Measurements from ENCODE around the gene ANGPTL7.

GRCh38 chr1:11197359-11197758 is 8.2 kb downstream of the ANGPTL7 start:
- TF ChIP-seq GLIS3 (CRISPR knock-in tag; IDR thresholded peaks at IDR 0.05), result no peak
- no peak for TF ChIP-seq ZFP30 (CRISPR knock-in tag; IDR thresholded peaks at IDR 0.05)
- no peak for TF ChIP-seq TOX (CRISPR knock-in tag; IDR thresholded peaks at IDR 0.05; ENCODE audit: borderline replicate concordance)
